ENCODE data around the gene CMSS1.

Gene CMSS1

DNA sequence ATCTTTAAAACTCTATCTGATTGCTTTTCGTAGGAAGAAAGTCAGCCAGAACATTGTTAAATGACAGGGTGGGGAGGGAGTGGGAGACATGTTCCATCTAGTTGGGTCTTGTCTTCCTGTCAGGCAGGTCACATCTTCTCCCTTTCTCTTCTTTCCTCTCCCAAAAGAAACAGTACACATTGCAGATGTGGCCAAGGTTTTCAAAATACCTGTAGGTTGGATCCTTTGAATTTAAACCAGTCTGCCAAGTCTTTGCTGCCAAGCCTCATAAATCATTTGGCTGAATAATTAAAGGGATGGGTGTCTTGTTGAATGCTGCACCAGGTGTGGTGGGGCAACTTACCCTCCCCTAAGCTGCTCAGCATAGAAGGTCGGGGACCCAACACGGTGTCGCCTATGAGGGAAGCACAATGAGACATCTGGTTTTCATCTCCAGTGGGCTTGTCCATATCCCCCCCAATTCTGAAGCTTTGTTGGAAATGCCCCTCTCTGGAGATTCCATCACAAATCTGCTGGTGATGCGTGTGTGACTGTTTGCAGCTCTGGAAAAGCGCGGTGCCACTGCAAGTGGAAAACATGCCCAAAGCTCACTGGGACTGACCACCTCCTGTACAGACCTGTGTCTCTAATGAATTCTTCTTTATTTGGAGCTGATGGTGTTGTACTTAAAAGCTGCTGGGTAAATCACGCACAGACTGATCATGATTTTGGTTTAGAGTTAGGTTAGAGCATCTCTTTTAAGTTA lies 184.0 kb downstream of the CMSS1 start:
- TF ChIP-seq, protein P1, sequence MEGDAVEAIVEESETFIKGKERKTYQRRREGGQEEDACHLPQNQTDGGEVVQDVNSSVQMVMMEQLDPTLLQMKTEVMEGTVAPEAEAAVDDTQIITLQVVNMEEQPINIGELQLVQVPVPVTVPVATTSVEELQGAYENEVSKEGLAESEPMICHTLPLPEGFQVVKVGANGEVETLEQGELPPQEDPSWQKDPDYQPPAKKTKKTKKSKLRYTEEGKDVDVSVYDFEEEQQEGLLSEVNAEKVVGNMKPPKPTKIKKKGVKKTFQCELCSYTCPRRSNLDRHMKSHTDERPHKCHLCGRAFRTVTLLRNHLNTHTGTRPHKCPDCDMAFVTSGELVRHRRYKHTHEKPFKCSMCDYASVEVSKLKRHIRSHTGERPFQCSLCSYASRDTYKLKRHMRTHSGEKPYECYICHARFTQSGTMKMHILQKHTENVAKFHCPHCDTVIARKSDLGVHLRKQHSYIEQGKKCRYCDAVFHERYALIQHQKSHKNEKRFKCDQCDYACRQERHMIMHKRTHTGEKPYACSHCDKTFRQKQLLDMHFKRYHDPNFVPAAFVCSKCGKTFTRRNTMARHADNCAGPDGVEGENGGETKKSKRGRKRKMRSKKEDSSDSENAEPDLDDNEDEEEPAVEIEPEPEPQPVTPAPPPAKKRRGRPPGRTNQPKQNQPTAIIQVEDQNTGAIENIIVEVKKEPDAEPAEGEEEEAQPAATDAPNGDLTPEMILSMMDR (IDR thresholded peaks at IDR 0.05; ENCODE audit: insufficient read depth, low read length), result no peak
- no peak for TF ChIP-seq GABPA (IDR thresholded peaks at IDR 0.05; ENCODE audit: low read depth)
- no peak overlapping the region for H3K27ac ChIP-seq (replicated peaks)

DNA sequence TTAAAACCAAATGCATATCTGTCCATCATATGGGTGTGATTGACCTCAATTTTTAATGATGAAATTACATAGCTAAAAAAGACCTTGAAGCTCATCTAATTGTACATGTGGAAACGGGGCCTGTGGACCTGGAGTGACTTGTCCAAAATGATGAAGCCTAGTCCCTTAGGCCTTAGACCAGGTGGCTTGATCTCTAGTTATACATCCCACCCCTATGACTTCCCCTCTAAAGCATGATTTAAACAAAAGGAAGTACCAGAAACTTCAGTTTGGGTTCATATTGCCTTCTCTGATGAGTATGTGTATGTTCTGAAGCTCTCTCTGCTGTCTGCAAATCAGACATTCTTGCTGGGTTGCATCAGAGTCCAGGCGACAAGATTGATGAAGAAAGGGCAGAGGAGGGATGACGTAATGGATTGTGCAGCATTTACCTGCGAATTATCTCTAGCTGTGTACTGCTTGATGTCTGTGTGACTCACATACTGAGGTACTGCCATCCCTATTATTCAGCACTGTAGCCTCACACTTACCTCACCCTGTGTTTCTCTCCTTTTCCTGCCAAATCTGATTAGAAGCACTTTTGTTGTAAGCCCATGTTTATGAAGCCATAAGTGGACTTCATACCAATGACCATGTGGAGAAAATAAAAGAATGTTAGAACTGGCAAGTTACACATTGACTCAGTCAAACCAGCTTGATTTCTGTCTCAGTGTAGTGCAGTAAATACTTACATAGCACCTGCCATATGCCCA lies 185.1 kb downstream of the CMSS1 start:
- DNase-seq (ENCODE audit: low read depth in 1 of 2, low spot score in 1 of 2), result peak; percentile 12 to 56
- no peak overlapping the region for H3K27ac ChIP-seq (replicated peaks)
- no peak for TF ChIP-seq SPI1 (IDR thresholded peaks at IDR 0.05; ENCODE audit: borderline replicate concordance, low read depth)
- TF ChIP-seq, protein P1 (IDR thresholded peaks at IDR 0.05; ENCODE audit: insufficient read depth, low read length), result no peak
- TF ChIP-seq, protein P2, sequence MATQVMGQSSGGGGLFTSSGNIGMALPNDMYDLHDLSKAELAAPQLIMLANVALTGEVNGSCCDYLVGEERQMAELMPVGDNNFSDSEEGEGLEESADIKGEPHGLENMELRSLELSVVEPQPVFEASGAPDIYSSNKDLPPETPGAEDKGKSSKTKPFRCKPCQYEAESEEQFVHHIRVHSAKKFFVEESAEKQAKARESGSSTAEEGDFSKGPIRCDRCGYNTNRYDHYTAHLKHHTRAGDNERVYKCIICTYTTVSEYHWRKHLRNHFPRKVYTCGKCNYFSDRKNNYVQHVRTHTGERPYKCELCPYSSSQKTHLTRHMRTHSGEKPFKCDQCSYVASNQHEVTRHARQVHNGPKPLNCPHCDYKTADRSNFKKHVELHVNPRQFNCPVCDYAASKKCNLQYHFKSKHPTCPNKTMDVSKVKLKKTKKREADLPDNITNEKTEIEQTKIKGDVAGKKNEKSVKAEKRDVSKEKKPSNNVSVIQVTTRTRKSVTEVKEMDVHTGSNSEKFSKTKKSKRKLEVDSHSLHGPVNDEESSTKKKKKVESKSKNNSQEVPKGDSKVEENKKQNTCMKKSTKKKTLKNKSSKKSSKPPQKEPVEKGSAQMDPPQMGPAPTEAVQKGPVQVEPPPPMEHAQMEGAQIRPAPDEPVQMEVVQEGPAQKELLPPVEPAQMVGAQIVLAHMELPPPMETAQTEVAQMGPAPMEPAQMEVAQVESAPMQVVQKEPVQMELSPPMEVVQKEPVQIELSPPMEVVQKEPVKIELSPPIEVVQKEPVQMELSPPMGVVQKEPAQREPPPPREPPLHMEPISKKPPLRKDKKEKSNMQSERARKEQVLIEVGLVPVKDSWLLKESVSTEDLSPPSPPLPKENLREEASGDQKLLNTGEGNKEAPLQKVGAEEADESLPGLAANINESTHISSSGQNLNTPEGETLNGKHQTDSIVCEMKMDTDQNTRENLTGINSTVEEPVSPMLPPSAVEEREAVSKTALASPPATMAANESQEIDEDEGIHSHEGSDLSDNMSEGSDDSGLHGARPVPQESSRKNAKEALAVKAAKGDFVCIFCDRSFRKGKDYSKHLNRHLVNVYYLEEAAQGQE (IDR thresholded peaks at IDR 0.05; ENCODE audit: insufficient replicate concordance, low read depth), result no peak
- no peak for TF ChIP-seq GABPA (IDR thresholded peaks at IDR 0.05; ENCODE audit: low read depth)
- no peak for TF ChIP-seq POLR2AphosphoS5 (IDR thresholded peaks at IDR 0.05; ENCODE audit: low read depth)
- H3K27me3 ChIP-seq (ENCODE audit: insufficient read depth, poor library complexity, severe bottlenecking), result no peaks in the 10 kb centered on the region
- H3K4me3 ChIP-seq (replicated peaks; ENCODE audit: insufficient read depth, low read length), result no peak overlapping the region

More for the DNA sequence above, 184.0 kb downstream of the CMSS1 start:
- H3K27me3 ChIP-seq (ENCODE audit: insufficient read depth, poor library complexity, severe bottlenecking), result no peaks in the 10 kb centered on the region
- no peak overlapping the region for H3K4me3 ChIP-seq (replicated peaks; ENCODE audit: insufficient read depth, low read length)
- DNase-seq (ENCODE audit: low read depth in 1 of 2, low spot score in 1 of 2), result no peak

DNA sequence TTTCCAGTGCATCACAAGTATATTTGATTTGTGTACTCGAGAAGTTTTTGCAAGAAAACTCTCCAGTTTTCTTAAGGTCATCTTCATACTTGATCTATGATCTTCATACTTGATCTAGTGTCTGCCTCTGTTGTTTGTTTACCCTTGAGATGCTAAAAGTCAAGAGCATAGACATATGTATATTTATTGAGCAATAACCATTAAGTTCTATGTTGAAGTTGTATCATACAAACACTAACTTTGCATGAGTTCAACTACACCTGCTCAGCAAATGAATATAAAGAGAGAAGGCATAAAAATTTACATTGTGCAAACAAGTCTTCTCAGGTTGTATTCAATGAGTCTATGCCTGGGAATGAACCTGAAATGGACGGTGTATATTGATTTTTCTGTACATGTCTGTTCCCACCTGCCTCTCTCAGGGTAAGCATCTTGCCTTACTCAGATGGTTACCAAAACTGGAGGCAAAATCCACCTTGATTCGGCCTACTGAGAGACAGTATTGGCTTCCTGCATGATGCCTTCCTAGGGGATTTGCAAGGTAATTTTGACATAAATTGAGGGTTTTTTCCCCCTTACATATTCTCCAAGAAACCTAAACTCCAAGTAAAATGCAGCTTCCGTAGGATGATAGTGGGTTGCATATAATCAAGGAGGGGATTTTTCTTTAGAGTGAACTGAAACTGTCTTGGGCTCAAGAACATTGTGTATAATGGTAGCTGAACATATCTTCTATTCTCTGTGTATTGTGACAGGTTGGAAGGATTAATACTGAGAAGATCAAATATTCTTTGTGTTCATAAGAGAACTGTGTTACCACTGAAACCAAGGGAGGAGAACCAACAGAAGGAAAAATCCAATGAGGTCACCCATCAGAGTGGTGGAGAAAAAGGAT lies 186.2 kb downstream of the CMSS1 start:
- H3K27ac ChIP-seq (replicated peaks), result no peak overlapping the region
- no peak for DNase-seq (ENCODE audit: low read depth in 1 of 2, low spot score in 1 of 2)

More for the DNA sequence above, 186.2 kb downstream of the CMSS1 start:
- Histone ChIP-seq H3K27me3 (ENCODE audit: insufficient read depth, poor library complexity, severe bottlenecking) (no peaks in the 10 kb centered on the region), H3K4me3 (replicated peaks; ENCODE audit: insufficient read depth, low read length) (no peak overlapping the region)
- TF ChIP-seq GABPA (IDR thresholded peaks at IDR 0.05; ENCODE audit: low read depth), result no peak
- no peak for TF ChIP-seq POLR2AphosphoS5 (IDR thresholded peaks at IDR 0.05; ENCODE audit: low read depth)
- TF ChIP-seq, protein P1 (IDR thresholded peaks at IDR 0.05; ENCODE audit: insufficient read depth, low read length), result no peak
- no peak for TF ChIP-seq SPI1 (IDR thresholded peaks at IDR 0.05; ENCODE audit: borderline replicate concordance, low read depth)
- TF ChIP-seq, protein P2 (IDR thresholded peaks at IDR 0.05; ENCODE audit: insufficient replicate concordance, low read depth), result no peak
